ENCODE data around the gene ZNF625. TPM values are rescaled to one million over a fixed set of nuclear protein-coding genes. Genes with fewer than 3 reads are reported as not detected.

ZNF625 gene
- polyA plus RNA-seq, result 1 to 10 TPM in 1 of 3 donors, under 1 TPM in 1, not detected in 1; 0.51 to 3.6 TPM

GRCh38 chr19:12156223-12157058 lies at the start of gene ZNF625:
ZNF625 (minus strand) TSS chr19:12156734; CDS start chr19:12156558, 176 bp downstream.
- DNase-seq, result peak; percentile 32 to 36 (median 32)
- Mint-ChIP-seq H3K4me3 (peak within 1 kb of the TSS; percentile 83 to 94 (median 91)), H3K27ac (peak within 1 kb of the TSS; percentile 62 to 91 (median 80)), H3K4me1 (peaks cover 25 to 28% of the 10 kb centered on the region in 2 donors), H3K27me3 (ENCODE audit: low read depth in 3 of 3) (peaks cover 0 to 5% (median 3%) of the 10 kb centered on the region in 3 donors), H3K36me3 (no peaks in the 10 kb centered on the region), H3K9me3 (peaks cover 0 to 2% (median 0%) of the 10 kb centered on the region in 6 donors)

- DNase-seq, result no peak
These were observed 48.8 kb upstream of the ZNF625 start for GRCh38 chr19:12205296-12205695.

DNA sequence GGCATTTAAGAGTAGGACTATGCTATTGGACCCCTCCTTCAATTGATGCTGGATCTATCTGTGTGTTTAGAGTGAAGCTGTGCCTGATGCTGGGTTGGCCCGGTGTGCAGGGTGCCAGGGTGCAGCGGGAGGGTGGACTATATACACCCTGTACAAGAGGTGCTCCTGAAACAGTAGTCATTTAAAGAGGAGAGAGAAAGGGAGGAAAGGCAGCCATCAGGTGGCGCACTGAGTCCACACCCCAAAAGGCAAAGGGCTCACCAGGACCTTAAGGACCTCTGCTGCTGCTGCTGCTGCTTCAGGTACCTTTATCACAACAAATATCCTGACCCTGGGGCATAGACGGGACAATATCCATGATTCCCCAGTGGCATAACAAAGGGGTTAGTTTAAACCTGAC lies 45.7 kb upstream of the ZNF625 start:
- Mint-ChIP-seq H3K36me3 (peaks cover 8 to 23% (median 19%) of the 10 kb centered on the region in 3 donors), H3K4me3 (no peak overlapping the region), H3K4me1 (peaks cover 28 to 43% of the 10 kb centered on the region in 2 donors), H3K27me3 (ENCODE audit: low read depth in 3 of 3) (peaks cover 1 to 2% (median 2%) of the 10 kb centered on the region in 3 donors), H3K27ac (peak overlapping the region in 1 of 6 donors; percentile 34), H3K9me3 (peaks cover 0 to 34% (median 11%) of the 10 kb centered on the region in 6 donors)
- DNase-seq, result peak; percentile 23 to 41 (median 35)

More at GRCh38 chr19:12205296-12205695, 48.8 kb upstream of the ZNF625 start:
- Mint-ChIP-seq H3K4me3 (no peak overlapping the region), H3K36me3 (peaks cover 21 to 39% (median 32%) of the 10 kb centered on the region in 3 donors), H3K27ac (no peak overlapping the region), H3K4me1 (peaks cover 16 to 20% of the 10 kb centered on the region in 2 donors), H3K27me3 (ENCODE audit: low read depth in 3 of 3) (peaks cover 0 to 2% (median 1%) of the 10 kb centered on the region in 3 donors), H3K9me3 (peaks cover 9 to 48% (median 34%) of the 10 kb centered on the region in 6 donors)

- Mint-ChIP-seq H3K4me1 (peaks cover 40 to 61% of the 10 kb centered on the region in 2 donors), H3K27ac (peak overlapping the region in 4 of 6 donors; percentile 17 to 69 (median 46)), H3K9me3 (peaks cover 0 to 36% (median 3%) of the 10 kb centered on the region in 6 donors), H3K27me3 (ENCODE audit: low read depth in 3 of 3) (peaks cover 2 to 3% (median 3%) of the 10 kb centered on the region in 3 donors), H3K36me3 (peaks cover 0 to 13% (median 8%) of the 10 kb centered on the region in 3 donors), H3K4me3 (peak overlapping the region in 2 of 5 donors; percentile 2 to 21)
- no peak for DNase-seq
These were observed 43.4 kb upstream of the ZNF625 start for GRCh38 chr19:12199757-12200419.

- no peak for DNase-seq
- Mint-ChIP-seq H3K27me3 (ENCODE audit: low read depth in 3 of 3) (peaks cover 2 to 6% (median 5%) of the 10 kb centered on the region in 3 donors), H3K27ac (no peak overlapping the region), H3K9me3 (peaks cover 0 to 43% (median 4%) of the 10 kb centered on the region in 6 donors), H3K36me3 (peaks cover 0 to 13% (median 8%) of the 10 kb centered on the region in 3 donors), H3K4me1 (peaks cover 48 to 71% of the 10 kb centered on the region in 2 donors), H3K4me3 (no peak overlapping the region)
These were observed 41.6 kb upstream of the ZNF625 start for GRCh38 chr19:12198136-12198535.

DNA sequence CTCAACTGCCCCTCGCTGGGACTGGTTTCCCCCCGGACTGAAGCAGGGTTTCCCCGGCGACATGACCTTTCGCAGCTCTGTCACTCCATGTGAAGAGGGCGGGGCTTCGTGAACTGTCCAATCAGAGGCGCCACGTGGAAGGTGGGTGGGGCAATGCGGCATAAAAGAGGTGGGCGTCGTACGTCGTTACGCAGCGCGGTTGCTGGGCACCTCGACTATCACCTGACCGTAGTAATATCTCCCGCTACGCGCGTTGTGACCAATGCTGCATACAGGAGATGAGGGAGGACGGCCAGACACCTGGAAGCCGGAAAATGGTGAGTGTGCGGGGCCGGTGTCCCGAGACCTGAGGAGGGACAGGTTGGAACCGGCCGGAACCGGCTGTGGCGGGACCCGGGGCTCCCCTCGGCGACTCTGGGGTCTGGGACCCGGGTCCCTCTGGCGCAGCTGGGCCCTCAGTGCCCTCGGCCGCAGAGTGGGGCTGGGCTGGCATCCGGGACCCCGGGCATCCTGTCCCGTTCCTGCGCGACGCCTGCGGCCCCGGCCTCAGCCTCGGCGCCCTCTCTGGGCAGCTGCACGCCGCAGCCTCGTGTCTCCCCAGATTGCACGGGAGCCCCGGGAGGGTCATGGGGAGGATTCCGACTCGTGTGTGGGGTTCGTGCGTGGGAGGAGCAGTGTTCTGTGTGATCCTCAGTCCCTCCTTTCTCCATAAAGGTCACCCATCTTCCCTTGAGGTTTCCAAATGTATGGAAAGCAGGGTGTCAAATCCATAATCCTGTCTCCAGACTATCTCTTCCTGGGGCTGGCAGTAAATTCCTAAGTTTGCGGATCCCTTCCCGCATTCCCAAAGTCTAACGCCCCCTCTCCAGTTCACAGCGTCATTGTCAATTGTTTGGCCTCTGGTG lies 38.5 kb upstream of the ZNF625 start:
- DNase-seq, result peak; percentile 88 to 91 (median 89)
- peaks cover 2 to 5% (median 4%) of the 10 kb centered on the region in 3 donors for H3K27me3 Mint-ChIP-seq (ENCODE audit: low read depth in 3 of 3)
- H3K27ac Mint-ChIP-seq, result peak overlapping the region; percentile 88 to 95 (median 90)
- H3K4me3 Mint-ChIP-seq, result peak overlapping the region; percentile 91 to 96 (median 94)
- H3K4me1 Mint-ChIP-seq, result peaks cover 37 to 49% of the 10 kb centered on the region in 2 donors
- peaks cover 8 to 27% (median 24%) of the 10 kb centered on the region in 3 donors for H3K36me3 Mint-ChIP-seq
- peaks cover 2 to 64% (median 9%) of the 10 kb centered on the region in 6 donors for H3K9me3 Mint-ChIP-seq

- peaks cover 10 to 26% of the 10 kb centered on the region in 2 donors for H3K4me1 Mint-ChIP-seq
- peaks cover 0 to 6% (median 3%) of the 10 kb centered on the region in 3 donors for H3K27me3 Mint-ChIP-seq (ENCODE audit: low read depth in 3 of 3)
- H3K36me3 Mint-ChIP-seq, result peaks cover 54 to 79% (median 76%) of the 10 kb centered on the region in 3 donors
- peaks cover 15 to 81% (median 53%) of the 10 kb centered on the region in 6 donors for H3K9me3 Mint-ChIP-seq
- H3K27ac Mint-ChIP-seq, result no peak overlapping the region
- DNase-seq, result no peak
- no peak overlapping the region for H3K4me3 Mint-ChIP-seq
These were observed 31.1 kb upstream of the ZNF625 start for GRCh38 chr19:12187625-12188024.

- H3K4me3 Mint-ChIP-seq, result peak overlapping the region; percentile 70 to 81 (median 72)
These were observed 23.8 kb upstream of the ZNF625 start for GRCh38 chr19:12180377-12180776.

DNA sequence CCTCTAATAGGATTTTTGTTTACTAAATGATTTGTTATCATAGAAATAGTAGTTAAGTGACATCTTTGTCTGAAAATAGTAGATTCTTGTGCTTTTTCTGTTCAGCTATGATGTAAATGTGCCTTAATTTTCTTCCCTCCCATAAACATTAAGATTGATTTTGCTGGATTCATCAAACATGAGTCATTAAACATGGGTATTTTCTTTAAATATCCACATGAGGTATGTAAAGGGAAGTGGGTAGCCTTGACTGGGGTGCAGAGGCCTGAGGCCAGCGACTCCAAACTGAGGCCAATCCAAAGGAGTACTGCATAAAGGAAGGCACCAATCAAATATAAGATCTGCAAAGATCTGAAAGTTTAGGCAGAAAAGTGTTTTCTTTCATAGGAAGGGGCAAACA lies 10.1 kb upstream of the ZNF625 start:
- peaks cover 2% of the 10 kb centered on the region in 3 donors for H3K27me3 Mint-ChIP-seq (ENCODE audit: low read depth in 3 of 3)
- H3K27ac Mint-ChIP-seq, result peak overlapping the region; percentile 4 to 67 (median 46)
- H3K4me3 Mint-ChIP-seq, result no peak overlapping the region
- H3K9me3 Mint-ChIP-seq, result no peaks in the 10 kb centered on the region
- no peak for DNase-seq
- peaks cover 47 to 59% of the 10 kb centered on the region in 2 donors for H3K4me1 Mint-ChIP-seq
- H3K36me3 Mint-ChIP-seq, result peaks cover 4 to 14% (median 9%) of the 10 kb centered on the region in 3 donors

More at GRCh38 chr19:12180377-12180776, 23.8 kb upstream of the ZNF625 start:
- no peaks in the 10 kb centered on the region for H3K27me3 Mint-ChIP-seq (ENCODE audit: low read depth in 3 of 3)
- peaks cover 0 to 31% (median 6%) of the 10 kb centered on the region in 6 donors for H3K9me3 Mint-ChIP-seq
- H3K27ac Mint-ChIP-seq, result peak overlapping the region; percentile 61 to 90 (median 82)
- H3K4me1 Mint-ChIP-seq, result peaks cover 63 to 83% of the 10 kb centered on the region in 2 donors
- H3K36me3 Mint-ChIP-seq, result peaks cover 29 to 44% (median 30%) of the 10 kb centered on the region in 3 donors
- DNase-seq, result peak; percentile 26 to 49 (median 44)

DNA sequence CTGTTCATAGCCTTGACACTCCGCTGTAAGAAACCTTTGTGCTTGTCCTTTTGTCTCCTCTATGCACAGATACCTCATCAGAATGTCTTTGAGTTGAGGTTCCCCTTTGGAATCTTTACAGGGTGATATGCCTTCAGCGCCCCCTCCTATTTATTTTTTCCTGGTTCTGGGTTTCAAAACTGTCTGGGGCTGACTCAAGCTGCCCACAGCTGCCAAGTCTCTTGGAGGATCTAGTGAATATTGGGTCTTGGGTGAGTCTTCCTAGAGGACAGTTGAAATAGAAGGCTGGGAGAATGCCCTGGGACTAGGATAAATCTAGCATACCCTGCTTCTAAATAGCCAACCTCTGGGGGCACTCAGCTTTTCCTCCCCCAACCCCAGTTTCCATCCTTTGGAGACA lies 7.3 kb upstream of the ZNF625 start:
- peak overlapping the region; percentile 95 to 100 (median 96) for H3K27ac Mint-ChIP-seq
- H3K9me3 Mint-ChIP-seq, result no peaks in the 10 kb centered on the region
- H3K4me1 Mint-ChIP-seq, result peaks cover 45 to 54% of the 10 kb centered on the region in 2 donors
- H3K27me3 Mint-ChIP-seq (ENCODE audit: low read depth in 3 of 3), result peaks cover 2% of the 10 kb centered on the region in 3 donors
- peaks cover 0 to 4% (median 0%) of the 10 kb centered on the region in 3 donors for H3K36me3 Mint-ChIP-seq
- no peak for DNase-seq
- H3K4me3 Mint-ChIP-seq, result peak overlapping the region; percentile 94 to 100 (median 96)

GRCh38 chr19:12162882-12163806 lies 6.6 kb upstream of the ZNF625 start, which contains the start of gene ZNF136:
ZNF136 (plus strand) TSS chr19:12163096; CDS start chr19:12163204, 108 bp downstream.
- H3K27ac Mint-ChIP-seq, result peak within 1 kb of the TSS; percentile 96 to 100 (median 98)
- no peaks in the 10 kb centered on the region for H3K9me3 Mint-ChIP-seq
- peaks cover 2% of the 10 kb centered on the region in 3 donors for H3K27me3 Mint-ChIP-seq (ENCODE audit: low read depth in 3 of 3)
- H3K4me3 Mint-ChIP-seq, result peak within 1 kb of the TSS; percentile 95 to 100 (median 97)
- peaks cover 46 to 54% of the 10 kb centered on the region in 2 donors for H3K4me1 Mint-ChIP-seq
- peak; percentile 90 to 91 (median 90) for DNase-seq
- peaks cover 0 to 4% (median 0%) of the 10 kb centered on the region in 3 donors for H3K36me3 Mint-ChIP-seq
